ENCODE measurements around the gene CDR2L.

CDR2L gene

GRCh38 chr17:74992223-74992622 lies 4.8 kb downstream of the CDR2L start:
- Histone ChIP-seq H3F3A (ENCODE audit: control insufficient read depth, insufficient read depth) (no peaks in the 10 kb centered on the region), H3K36me3 (ENCODE audit: control insufficient read depth, low read length) (no peaks in the 10 kb centered on the region), H3K79me2 (ENCODE audit: control insufficient read depth, low read length) (no peaks in the 10 kb centered on the region), H3K27me3 (ENCODE audit: control insufficient read depth, low read length) (peaks cover 23% of the 10 kb centered on the region), H3K4me3 (ENCODE audit: low read length) (no peak overlapping the region), H3K4me2 (ENCODE audit: low read length) (no peak overlapping the region), H3K9me3 (ENCODE audit: control insufficient read depth, insufficient read depth, low read length) (no peaks in the 10 kb centered on the region), H3K9me2 (replicated peaks; ENCODE audit: control insufficient read depth, low read length) (no peaks in the 10 kb centered on the region), H3K4me1 (ENCODE audit: control insufficient read depth, low read length) (peaks cover 14% of the 10 kb centered on the region), H3K27ac (ENCODE audit: low read depth, low read length) (no peak overlapping the region), H4K20me1 (ENCODE audit: control insufficient read depth, insufficient read depth, low read depth, low read length) (no peaks in the 10 kb centered on the region)
- TF ChIP-seq, protein P1, sequence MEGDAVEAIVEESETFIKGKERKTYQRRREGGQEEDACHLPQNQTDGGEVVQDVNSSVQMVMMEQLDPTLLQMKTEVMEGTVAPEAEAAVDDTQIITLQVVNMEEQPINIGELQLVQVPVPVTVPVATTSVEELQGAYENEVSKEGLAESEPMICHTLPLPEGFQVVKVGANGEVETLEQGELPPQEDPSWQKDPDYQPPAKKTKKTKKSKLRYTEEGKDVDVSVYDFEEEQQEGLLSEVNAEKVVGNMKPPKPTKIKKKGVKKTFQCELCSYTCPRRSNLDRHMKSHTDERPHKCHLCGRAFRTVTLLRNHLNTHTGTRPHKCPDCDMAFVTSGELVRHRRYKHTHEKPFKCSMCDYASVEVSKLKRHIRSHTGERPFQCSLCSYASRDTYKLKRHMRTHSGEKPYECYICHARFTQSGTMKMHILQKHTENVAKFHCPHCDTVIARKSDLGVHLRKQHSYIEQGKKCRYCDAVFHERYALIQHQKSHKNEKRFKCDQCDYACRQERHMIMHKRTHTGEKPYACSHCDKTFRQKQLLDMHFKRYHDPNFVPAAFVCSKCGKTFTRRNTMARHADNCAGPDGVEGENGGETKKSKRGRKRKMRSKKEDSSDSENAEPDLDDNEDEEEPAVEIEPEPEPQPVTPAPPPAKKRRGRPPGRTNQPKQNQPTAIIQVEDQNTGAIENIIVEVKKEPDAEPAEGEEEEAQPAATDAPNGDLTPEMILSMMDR (IDR thresholded peaks at IDR 0.05; ENCODE audit: low read depth, low read length, poor library complexity, severe bottlenecking): no peak
- no peak for TF ChIP-seq EZH2phosphoT487 (IDR thresholded peaks at IDR 0.05; ENCODE audit: borderline replicate concordance, low read length)

- H3K4me2 ChIP-seq (ENCODE audit: low read length): no peak overlapping the region
- no peak for TF ChIP-seq EZH2phosphoT487 (IDR thresholded peaks at IDR 0.05; ENCODE audit: borderline replicate concordance, low read length)
- TF ChIP-seq, protein P1 (IDR thresholded peaks at IDR 0.05; ENCODE audit: low read depth, low read length, poor library complexity, severe bottlenecking): no peak
- no peak overlapping the region for H3K27ac ChIP-seq (ENCODE audit: low read depth, low read length)
- no peaks in the 10 kb centered on the region for H3K9me2 ChIP-seq (replicated peaks; ENCODE audit: control insufficient read depth, low read length)
- H4K20me1 ChIP-seq (ENCODE audit: control insufficient read depth, insufficient read depth, low read depth, low read length): no peaks in the 10 kb centered on the region
- no peaks in the 10 kb centered on the region for H3F3A ChIP-seq (ENCODE audit: control insufficient read depth, insufficient read depth)
- H3K4me3 ChIP-seq (ENCODE audit: low read length): no peak overlapping the region
- H3K36me3 ChIP-seq (ENCODE audit: control insufficient read depth, low read length): no peaks in the 10 kb centered on the region
- peaks cover 7% of the 10 kb centered on the region for H3K4me1 ChIP-seq (ENCODE audit: control insufficient read depth, low read length)
- no peaks in the 10 kb centered on the region for H3K79me2 ChIP-seq (ENCODE audit: control insufficient read depth, low read length)
- no peaks in the 10 kb centered on the region for H3K9me3 ChIP-seq (ENCODE audit: control insufficient read depth, insufficient read depth, low read length)
- H3K27me3 ChIP-seq (ENCODE audit: control insufficient read depth, low read length): peaks cover 5% of the 10 kb centered on the region; the same call in 1 of the 2 replicates
Measured at GRCh38 chr17:74994440-74994839, 7.0 kb downstream of the CDR2L start.

- no peaks in the 10 kb centered on the region for H3K9me2 ChIP-seq (replicated peaks; ENCODE audit: control insufficient read depth, low read length)
- H3F3A ChIP-seq (ENCODE audit: control insufficient read depth, insufficient read depth): no peaks in the 10 kb centered on the region
- peaks cover 7% of the 10 kb centered on the region for H3K4me1 ChIP-seq (ENCODE audit: control insufficient read depth, low read length)
- H3K36me3 ChIP-seq (ENCODE audit: control insufficient read depth, low read length): no peaks in the 10 kb centered on the region
- H3K9me3 ChIP-seq (ENCODE audit: control insufficient read depth, insufficient read depth, low read length): no peaks in the 10 kb centered on the region
- no peaks in the 10 kb centered on the region for H4K20me1 ChIP-seq (ENCODE audit: control insufficient read depth, insufficient read depth, low read depth, low read length)
- no peaks in the 10 kb centered on the region for H3K79me2 ChIP-seq (ENCODE audit: control insufficient read depth, low read length)
- H3K4me3 ChIP-seq (ENCODE audit: low read length): no peak overlapping the region
- no peak overlapping the region for H3K4me2 ChIP-seq (ENCODE audit: low read length)
- no peak overlapping the region for H3K27ac ChIP-seq (ENCODE audit: low read depth, low read length)
- peaks cover 5% of the 10 kb centered on the region; the same call in 1 of the 2 replicates for H3K27me3 ChIP-seq (ENCODE audit: control insufficient read depth, low read length)
- no peak for TF ChIP-seq EZH2phosphoT487 (IDR thresholded peaks at IDR 0.05; ENCODE audit: borderline replicate concordance, low read length)
- TF ChIP-seq, protein P1 (IDR thresholded peaks at IDR 0.05; ENCODE audit: low read depth, low read length, poor library complexity, severe bottlenecking): no peak
Measured at GRCh38 chr17:74995847-74996246, 8.4 kb downstream of the CDR2L start.

Data from DOHH2 (cell line).